ENCODE data around the gene CALHM3. TPM values are rescaled to one million over a fixed set of nuclear protein-coding genes. Genes with fewer than 3 reads are reported as not detected.
A peak's percentile ranks its signal among the peaks of the same experiment; 100 is the strongest.
"Not testable (repeated sequence)": the region's sequence is repeated elsewhere in the genome, so short reads cannot be mapped to it uniquely, and the experiment has no call there.

Gene CALHM3
- not detected for polyA plus RNA-seq (ENCODE audit: insufficient read length in 3 of 3)
- long read RNA-seq, donor 1, result 0 reads
- long read RNA-seq, donor 2, result 0 reads
- long read RNA-seq, donor 3, result 0 reads
- long read RNA-seq, donor 4, result 0 reads
- long read RNA-seq, donor 5, result 0 reads
- long read RNA-seq, donor 6, result 0 reads
- long read RNA-seq, donor 7, result 0 reads
- long read RNA-seq, donor 8, result 0 reads
- long read RNA-seq, donor 9, result 0 reads
- long read RNA-seq, donor 10, result 0 reads
- long read RNA-seq, donor 11, result 0 reads
- long read RNA-seq, donor 12, result 0 reads
- long read RNA-seq, donor 13, result 0 reads
- long read RNA-seq, donor 14, result 0 reads
- long read RNA-seq, donor 15, result 0 reads
- long read RNA-seq, donor 16, result 0 reads

- DNase-seq, result no peak
Measured at GRCh38 chr10:103479135-103479534, at the start of gene CALHM3. Gene CALHM3, minus strand, starts transcription at chr10:103479240. Its CDS starts 208 bp downstream, at chr10:103479032.

GRCh38 chr10:103528549-103528948 lies 49.5 kb upstream of the CALHM3 start:
- no peak for DNase-seq

- DNase-seq, result not testable (repeated sequence)
Measured at GRCh38 chr10:103527476-103527875, 48.4 kb upstream of the CALHM3 start.

- no peak for DNase-seq
Measured at GRCh38 chr10:103525901-103526300, 46.9 kb upstream of the CALHM3 start.

- no peak for DNase-seq
Measured at GRCh38 chr10:103523683-103524082, 44.6 kb upstream of the CALHM3 start.

GRCh38 chr10:103522006-103522405 lies 43.0 kb upstream of the CALHM3 start:
- DNase-seq, result not testable (repeated sequence)

- no peak for DNase-seq
Measured at GRCh38 chr10:103519798-103520197, 40.8 kb upstream of the CALHM3 start.

- no peak for DNase-seq
Measured at GRCh38 chr10:103517234-103518085, 38.4 kb upstream of the CALHM3 start.

GRCh38 chr10:103514244-103514643 lies 35.2 kb upstream of the CALHM3 start:
- DNase-seq, result no peak

- no peak for DNase-seq
Measured at GRCh38 chr10:103513380-103514060, 34.5 kb upstream of the CALHM3 start.

GRCh38 chr10:103512591-103513379 lies 33.7 kb upstream of the CALHM3 start:
- no peak for DNase-seq

- no peak for DNase-seq
Measured at GRCh38 chr10:103512166-103512565, 33.1 kb upstream of the CALHM3 start.

- no peak for DNase-seq
Measured at GRCh38 chr10:103510791-103511752, 32.0 kb upstream of the CALHM3 start.

GRCh38 chr10:103510046-103510685 lies 31.1 kb upstream of the CALHM3 start:
- no peak for DNase-seq

GRCh38 chr10:103507235-103508191 lies 28.5 kb upstream of the CALHM3 start:
- peak; percentile 65 for DNase-seq

- DNase-seq, result no peak
Measured at GRCh38 chr10:103506061-103506460, 27.0 kb upstream of the CALHM3 start.

GRCh38 chr10:103504181-103504783 lies 25.2 kb upstream of the CALHM3 start:
- DNase-seq, result peak; percentile 85

GRCh38 chr10:103503777-103504176 lies 24.7 kb upstream of the CALHM3 start:
- DNase-seq, result not testable (repeated sequence)
